Lower leg skin (tissue), 4 donors: ENCODE results near the gene PSMD8. TPM values are rescaled to one million over a fixed set of nuclear protein-coding genes. Genes with fewer than 3 reads are reported as not detected.

Source experiments
- DNase-seq, 2 donors: peaks; one replicate each; pipeline ENCODE4 v3.0.0-alpha.2; 2019; ENCODE audit warnings: low spot score in 2 of 2
- H3K4me3 ChIP-seq: fragments of 200-600 bp; sonication (generic); 2 replicates; pipeline ENCODE4 v1.5.1; 2017; ENCODE audit warnings: mild to moderate bottlenecking, low read depth; ENCODE audit not compliant: poor library complexity, severe bottlenecking
- CTCF ChIP-seq, 3 donors: fragments of 450-650 bp; IDR thresholded peaks; one replicate each; pipeline ENCODE4 v1.5.1; 2016; ENCODE audit warnings: antibody characterized with exemption in 3 of 3, mild to moderate bottlenecking in 3 of 3, moderate library complexity in 2 of 3
- POLR2A ChIP-seq, 2 donors: fragments of 450-650 bp; IDR thresholded peaks; one replicate each; pipeline ENCODE4 v1.6.1; 2016 to 2017; ENCODE audit warnings: antibody characterized with exemption in 2 of 2, mild to moderate bottlenecking in 1 of 2, moderate library complexity in 1 of 2
- WGBS, 2 donors: methylation state at CpG; one replicate each; pipeline ENCODE4 v1.1.5; 2018; 5-methylcytosine and 5-hydroxymethylcytosine counted together
- intact Hi-C: fragments of 100-400 bp; cut with DNase I; formaldehyde crosslinking; loops from one replicate; pipeline ENCODE4 v1.15.0; 2023; ENCODE audit warnings: low total_unique reads
- total RNA-seq, 4 donors: library from RNA; depleted of rRNA; stranded (reverse); fragments of >200 nt; gene quantifications; one replicate each; pipeline ENCODE4 v1.1.0, GENCODE V29; 2016

The PSMD8 gene
- total RNA-seq, 4 donors from 2014 or later = 222 to 319 (median 311) TPM

GRCh38 chr19:38350883-38351282 lies 23.5 kb upstream of the PSMD8 start:
- no peak overlapping the region for H3K4me3 ChIP-seq
- intact Hi-C loops = no loop called here
- TF ChIP-seq CTCF (IDR thresholded peaks at IDR 0.05) = no peak
- no peak for TF ChIP-seq POLR2A (IDR thresholded peaks at IDR 0.05)
- WGBS, 2 donors = 86 to 91% methylated on average over 3 of the region's 3 CpGs
- no peak for DNase-seq

- 72 to 75% methylated on average over 9 of the region's 9 CpGs for WGBS, 2 donors
- intact Hi-C loops = no loop called here
- DNase-seq = no peak
- no peak for TF ChIP-seq CTCF (IDR thresholded peaks at IDR 0.05)
- TF ChIP-seq POLR2A (IDR thresholded peaks at IDR 0.05) = no peak
- no peak overlapping the region for H3K4me3 ChIP-seq
Measured at GRCh38 chr19:38351865-38352395, 22.4 kb upstream of the PSMD8 start.

- no peak for DNase-seq
- no peak for TF ChIP-seq CTCF (IDR thresholded peaks at IDR 0.05)
- 58 to 68% methylated on average over 8 of the region's 8 CpGs for WGBS, 2 donors
- H3K4me3 ChIP-seq = no peak overlapping the region
- intact Hi-C loops = no loop called here
Measured at GRCh38 chr19:38352611-38353010, 21.8 kb upstream of the PSMD8 start.

GRCh38 chr19:38355728-38356725 lies 18.3 kb upstream of the PSMD8 start:
- no peak for DNase-seq
- no peak overlapping the region for H3K4me3 ChIP-seq
- TF ChIP-seq CTCF (IDR thresholded peaks at IDR 0.05) = no peak
- TF ChIP-seq POLR2A (IDR thresholded peaks at IDR 0.05) = no peak
- intact Hi-C loops = no loop called here
- WGBS, 2 donors = 81 to 83% methylated on average over 16 of the region's 16 CpGs

- DNase-seq = no peak
- intact Hi-C loops = no loop called here
- no peak for TF ChIP-seq CTCF (IDR thresholded peaks at IDR 0.05)
- no peak for TF ChIP-seq POLR2A (IDR thresholded peaks at IDR 0.05)
Measured at GRCh38 chr19:38358071-38358470, 16.3 kb upstream of the PSMD8 start.

More at GRCh38 chr19:38358071-38358470, 16.3 kb upstream of the PSMD8 start:
- WGBS, 2 donors = 25 to 27% methylated on average over 5 of the region's 5 CpGs
- H3K4me3 ChIP-seq = no peak overlapping the region
